HepG2 (cell line): ENCODE measurements around the gene PARN. TPM values are rescaled to one million over a fixed set of nuclear protein-coding genes. Genes with fewer than 3 reads are reported as not detected.
A peak's percentile ranks its signal among the peaks of the same experiment; 100 is the strongest.

Source experiments
- ATAC-seq: fragments of 200-7000 bp; cut with Tn5 transposase; 3 replicates; pipeline ENCODE4 v1.9.1; 2020; ENCODE audit warnings: mild to moderate bottlenecking, moderate library complexity
- BruUV-seq: library from RNA; stranded (reverse); fragments of 400-500 nt; replicated peaks from 2 replicates; lab custom pipeline; 2021; lab: Mats Ljungman, UMichigan
- CTCF ChIA-PET: fragments of 300-600 bp; formaldehyde crosslinking; extraction: SDS; loops from one replicate; lab custom pipeline; 2021; ENCODE audit warnings: low total read pairs, inconsistent platforms, low intra/inter-chr PET ratio; lab: Yijun Ruan, JAX
- POLR2A ChIA-PET: fragments of 350-600 bp; sonication (Branson Sonifier 250); formaldehyde crosslinking; loops from one replicate; lab custom pipeline; 2020; ENCODE audit warnings: antibody characterized with exemption, inconsistent platforms; lab: Yijun Ruan, JAX
- DNase-seq: peaks from one replicate; pipeline ENCODE4 v3.0.0-alpha.2; 2015; ENCODE audit warnings: low spot score
- FAIRE-seq: peaks from 3 replicates; lab custom pipeline; 2011; peaks lifted over from hg19 to GRCh38; lab: Jason Lieb, UNC
- H2AFZ ChIP-seq: one replicate; pipeline ENCODE4 v1.6.1; 2011; ENCODE audit warnings: low read length, inconsistent platforms
- H3K27ac ChIP-seq: fragments of 300-600 bp; 3 replicates; pipeline ENCODE4 v1.8.0; 2011; ENCODE audit warnings: mixed run types, mild to moderate bottlenecking, mixed read lengths, low read length, inconsistent platforms; ENCODE audit not compliant: insufficient read depth; ENCODE audit errors: extremely low read length
- H3K27me3 ChIP-seq, 2 experiments: fragments of 200-600 bp in 1 of 2; 2 replicates in 1 of 2; 3 replicates in 1 of 2; pipeline versions ENCODE4 v1.6.0 to v1.8.0; 2011; ENCODE audit warnings: low read length in 2 of 2, mild to moderate bottlenecking in 2 of 2, moderate library complexity in 2 of 2, inconsistent platforms in 1 of 2; ENCODE audit not compliant: insufficient read depth in 2 of 2, control insufficient read depth in 1 of 2
- H3K36me3 ChIP-seq, 2 experiments: fragments of 200-600 bp in 1 of 2; replicated peaks in 1 of 2; 2 replicates in 1 of 2; 3 replicates in 1 of 2; pipeline versions ENCODE4 v1.5.1 to v1.8.0; 2011; ENCODE audit warnings: low read length in 2 of 2, inconsistent platforms in 1 of 2; ENCODE audit not compliant: insufficient read depth in 2 of 2, control insufficient read depth in 1 of 2
- H3K4me1 ChIP-seq: 2 replicates; pipeline ENCODE4 v1.5.1; 2012; ENCODE audit warnings: low read length, inconsistent platforms; ENCODE audit not compliant: insufficient read depth
- H3K4me2 ChIP-seq: 2 replicates; pipeline ENCODE4 v1.6.0; 2011; ENCODE audit warnings: low read depth, low read length, inconsistent platforms
- H3K4me3 ChIP-seq, 3 experiments: fragments of 200-600 bp in 1 of 3; sonication (generic), shearing (Covaris generic) in 1 of 3; replicated peaks in 1 of 3; 2 replicates each; pipeline ENCODE4 v1.5.1; 2011 to 2016; ENCODE audit warnings: low read length in 3 of 3, inconsistent platforms in 2 of 3, low read depth in 2 of 3, mild to moderate bottlenecking in 2 of 3, control low read depth in 1 of 3, mixed read lengths in 1 of 3; ENCODE audit not compliant: insufficient read depth in 1 of 3
- H3K79me2 ChIP-seq: one replicate; pipeline ENCODE4 v1.6.1; 2011; ENCODE audit warnings: low read length, inconsistent platforms; ENCODE audit not compliant: insufficient read depth
- H3K9ac ChIP-seq: 2 replicates; pipeline ENCODE4 v1.6.0; 2011; ENCODE audit warnings: mild to moderate bottlenecking, low read depth, low read length, inconsistent platforms; ENCODE audit not compliant: insufficient read depth
- H3K9me3 ChIP-seq: 2 replicates; pipeline ENCODE4 v1.5.1; 2012; ENCODE audit warnings: mild to moderate bottlenecking, low read length
- H4K20me1 ChIP-seq: 2 replicates; pipeline ENCODE4 v1.6.0; 2011; ENCODE audit warnings: inconsistent platforms, mild to moderate bottlenecking, low read length, moderate library complexity; ENCODE audit not compliant: insufficient read depth
- ASH2L ChIP-seq: fragments of 300-600, 200-600 bp; sonication (generic); IDR thresholded peaks from 2 replicates; pipeline ENCODE4 v1.7.0; 2017; ENCODE audit warnings: low read depth, mild to moderate bottlenecking, moderate library complexity, mixed read lengths, low read length; ENCODE audit not compliant: insufficient read length
- CEBPZ ChIP-seq: IDR thresholded peaks from 2 replicates; pipeline ENCODE4 v1.6.1; 2012; ENCODE audit warnings: low read length, improper control_type of control experiment
- DMTF1 ChIP-seq: sonication (generic); formaldehyde crosslinking; IDR thresholded peaks from 2 replicates; pipeline ENCODE4 v1.4.0; 2020; ENCODE audit warnings: mild to moderate bottlenecking, missing genetic modification reagents
- DR1 ChIP-seq: sonication (generic); formaldehyde crosslinking; IDR thresholded peaks from 2 replicates; pipeline ENCODE4 v1.8.0; 2021; ENCODE audit warnings: mild to moderate bottlenecking, missing genetic modification reagents, inconsistent platforms
- IRX3 ChIP-seq: sonication (generic); formaldehyde crosslinking; IDR thresholded peaks from 2 replicates; pipeline ENCODE4 v1.8.1; 2023; ENCODE audit warnings: mild to moderate bottlenecking, low read depth, missing genetic modification reagents, borderline replicate concordance
- PHB2 ChIP-seq: fragments of 450-650 bp; IDR thresholded peaks from 2 replicates; pipeline ENCODE4 v1.6.1; 2018; ENCODE audit not compliant: partially characterized antibody
- U2AF1 ChIP-seq: fragments of 200-400 bp; formaldehyde crosslinking; optimal IDR thresholded peaks from 2 replicates; pipeline ENCODE3; 2017; ENCODE audit warnings: mild to moderate bottlenecking, low read depth, low read length
- ZBTB21 ChIP-seq: sonication (generic); formaldehyde crosslinking; IDR thresholded peaks from 2 replicates; pipeline ENCODE4 v1.4.0; 2020; ENCODE audit warnings: missing genetic modification reagents
- ZFP37 ChIP-seq: sonication (generic); formaldehyde crosslinking; IDR thresholded peaks from 2 replicates; pipeline ENCODE4 v1.4.0; 2020; ENCODE audit warnings: missing genetic modification reagents, borderline replicate concordance
- ZNF180 ChIP-seq: sonication (generic); formaldehyde crosslinking; IDR thresholded peaks from 2 replicates; pipeline ENCODE4 v1.4.0; 2020; ENCODE audit warnings: low read depth, missing genetic modification reagents, borderline replicate concordance
- ZNF232 ChIP-seq: sonication (generic); formaldehyde crosslinking; IDR thresholded peaks from 2 replicates; pipeline ENCODE4 v1.4.0; 2020; ENCODE audit warnings: missing genetic modification reagents, borderline replicate concordance
- ZNF775 ChIP-seq: sonication (generic); formaldehyde crosslinking; IDR thresholded peaks from 2 replicates; pipeline ENCODE4 v1.4.0; 2020; ENCODE audit warnings: missing genetic modification reagents, mild to moderate bottlenecking, moderate library complexity, borderline replicate concordance
- ZNF776 ChIP-seq: sonication (generic); formaldehyde crosslinking; IDR thresholded peaks from 2 replicates; pipeline ENCODE4 v1.4.0; 2020; ENCODE audit warnings: mild to moderate bottlenecking, missing genetic modification reagents
- WGBS: methylation state at CpG from one replicate; pipeline ENCODE4 v1.1.6; 2017; ENCODE audit warnings: low lambda C conversion rate; 5-methylcytosine and 5-hydroxymethylcytosine counted together
- in situ Hi-C: cut with HindIII; loops from 2 replicates; pipeline ENCODE4 v1.10.0; 2017; ENCODE audit warnings: low pct_unique_long_range_greater_than_20kb; ENCODE audit not compliant: extremely low pct_ligation_motif_present
- intact Hi-C: fragments of 100-400 bp; cut with micrococcal nuclease; formaldehyde crosslinking; loops from one replicate; pipeline ENCODE4 v1.10.0; 2022; ENCODE audit not compliant: unreplicated experiment
- polyA plus RNA-seq, 8 experiments: library from polyadenylated mRNA; depleted of rRNA in 3 of 8; stranded (reverse) in 7 of 8; unstranded in 1 of 8; fragments of >200 nt; fragmentation: Illumina TruSeq in 4 of 8; extraction: Trizol in 4 of 8; gene quantifications; 2 replicates each; pipeline versions ENCODE4 v1.2.1 to v1.2.3, GENCODE V29; 2011 to 2016; ENCODE audit warnings: low read depth in 4 of 8, missing spikeins in 1 of 8, mixed read lengths in 1 of 8; ENCODE audit not compliant: insufficient read depth in 1 of 8
- total RNA-seq, 5 experiments: library from RNA; depleted of rRNA; stranded (reverse); fragments of >200 nt; fragmentation: Illumina TruSeq; extraction: Trizol; gene quantifications; 2 replicates each; pipeline ENCODE4 v1.2.3, GENCODE V29; 2016; ENCODE audit warnings: low read depth in 1 of 5

Gene PARN
- total and polyA plus RNA-seq, 2 of the 13 experiments (the other 11 are each of a cell fraction or from before 2014, with no cell fraction given), result 13.3 to 47.6 TPM

GRCh38 chr16:14553447-14553846 is 76.6 kb downstream of the PARN start:
- Histone ChIP-seq H3K9ac (no peak overlapping the region), H3K4me3 (no peak overlapping the region), H3K27ac (no peak overlapping the region), H3K4me1 (peaks cover 40% of the 10 kb centered on the region), H3K79me2 (no peaks in the 10 kb centered on the region), H4K20me1 (no peaks in the 10 kb centered on the region), H3K4me2 (no peak overlapping the region), H3K9me3 (no peaks in the 10 kb centered on the region), H3K27me3 (no peaks in the 10 kb centered on the region), H2AFZ (no peak overlapping the region), H3K36me3 (peaks cover 4 to 26% of the 10 kb centered on the region in 2 experiments; a peak in 3 of 5 replicates)
- no peak for ATAC-seq
- no TSS peak for BruUV-seq
- no peak for DNase-seq
- CTCF ChIA-PET, result no interaction called here
- 87% methylated on average over 4 of the region's 4 CpGs for WGBS
- POLR2A ChIA-PET, result no interaction called here
- intact Hi-C loops (no loop called here), in situ Hi-C loops (no loop called here)
- no peak for FAIRE-seq
- TF ChIP-seq ZNF775 (CRISPR knock-in tag), result no peak
- TF ChIP-seq, all 625 proteins: peak for 0

- ChIA-PET CTCF (no interaction called here), POLR2A (interaction anchor here (1.3 to 1.5 kb wide), 2 partner anchors 10 to 13 kb away, joined by 4 to 7 read pairs; no protein-coding TSS in a partner anchor)
- Histone ChIP-seq H2AFZ (peak overlapping the region; percentile 2), H3K36me3 (peaks cover 4 to 22% of the 10 kb centered on the region in 2 experiments; a peak in 3 of 5 replicates), H4K20me1 (no peaks in the 10 kb centered on the region), H3K4me2 (peak overlapping the region; percentile 65), H3K4me3 (peak overlapping the region in 1 of 3 experiments; percentile 8; a peak in 1 of 6 replicates), H3K27ac (peak overlapping the region; percentile 62), H3K9ac (peak overlapping the region; percentile 20; the same call in 1 of the 2 replicates), H3K27me3 (no peaks in the 10 kb centered on the region), H3K9me3 (no peaks in the 10 kb centered on the region), H3K79me2 (no peaks in the 10 kb centered on the region), H3K4me1 (peaks cover 42% of the 10 kb centered on the region)
- DNase-seq (peak; percentile 78), ATAC-seq (peak; percentile 53), FAIRE-seq (peak; percentile 85)
- 15% methylated on average over 5 of the region's 5 CpGs for WGBS
- intact Hi-C loops (no loop called here), in situ Hi-C loops (no loop called here)
- TSS peak; percentile 20 for BruUV-seq
- no peak for TF ChIP-seq DR1
- TF ChIP-seq U2AF1, result no peak
- TF ChIP-seq ZNF776 (CRISPR knock-in tag), result no peak
- no peak for TF ChIP-seq ZFP37 (CRISPR knock-in tag)
- TF ChIP-seq PHB2, result no peak
- TF ChIP-seq ZNF232 (CRISPR knock-in tag), result 0 out of 2 replicates have a peak, but pooled peaks have one; percentile 27
- no peak for TF ChIP-seq ZNF180 (CRISPR knock-in tag)
- no peak for TF ChIP-seq ZBTB21 (CRISPR knock-in tag)
- peak; percentile 48 for TF ChIP-seq ASH2L
- no peak for TF ChIP-seq IRX3 (CRISPR knock-in tag)
- no peak for TF ChIP-seq DMTF1 (CRISPR knock-in tag)
- no peak for TF ChIP-seq CEBPZ
These were observed 80.3 kb downstream of the PARN start for GRCh38 chr16:14549789-14550153.
